Thoracic aorta (tissue), 2 donors: ENCODE measurements around the gene SIGLEC11. TPM values are rescaled to one million over a fixed set of nuclear protein-coding genes. Genes with fewer than 3 reads are reported as not detected.

Experiments
- ATAC-seq: fragments of 150-250 bp; one replicate; pipeline ENCODE4 v1.8.0; 2017; ENCODE audit warnings: low read depth; ENCODE audit not compliant: insufficient number of reproducible peaks, low FRiP score
- DNase-seq: peaks from one replicate; pipeline ENCODE4 v3.0.0-alpha.2; 2020; ENCODE audit warnings: low spot score
- H3K27ac ChIP-seq, 2 donors: fragments of 200-600 bp; sonication (generic); 1 replicate in 1 of 2; 2 replicates in 1 of 2; pipeline ENCODE4 v1.5.1; 2016; ENCODE audit warnings: mild to moderate bottlenecking in 2 of 2, moderate library complexity in 2 of 2
- H3K27me3 ChIP-seq: fragments of 200-600 bp; sonication (generic); replicated peaks from 2 replicates; pipeline ENCODE4 v1.6.0; 2016; ENCODE audit warnings: mild to moderate bottlenecking; ENCODE audit not compliant: insufficient read depth
- H3K36me3 ChIP-seq: fragments of 200-600 bp; sonication (generic); one replicate; pipeline ENCODE4 v1.5.1; 2016
- H3K4me1 ChIP-seq, 2 donors: fragments of 200-600 bp; sonication (generic); 1 replicate in 1 of 2; 2 replicates in 1 of 2; pipeline versions ENCODE4 v1.5.1 to v1.6.0; 2016; ENCODE audit warnings: low read depth in 2 of 2, mild to moderate bottlenecking in 1 of 2; ENCODE audit not compliant: control insufficient read depth in 1 of 2
- H3K4me3 ChIP-seq: fragments of 200-600 bp; sonication (generic); 2 replicates; pipeline ENCODE4 v1.5.1; 2016; ENCODE audit warnings: mild to moderate bottlenecking
- H3K9me3 ChIP-seq: fragments of 200-600 bp; sonication (generic); 2 replicates; pipeline ENCODE4 v1.5.1; 2016
- CTCF ChIP-seq: fragments of 200-600 bp; sonication (generic); IDR thresholded peaks from one replicate; pipeline ENCODE4 v1.5.1; 2019; ENCODE audit warnings: antibody characterized with exemption
- total RNA-seq, 2 donors: library from RNA; depleted of rRNA; stranded (reverse); fragments of >200 nt; gene quantifications; one replicate each; pipeline versions ENCODE4 v1.1.0 to v1.2.3, GENCODE V29; 2016

Gene SIGLEC11
- total RNA-seq, 2 donors from 2014 or later = 2.8 to 10.0 TPM

GRCh38 chr19:49981603-49982593 is 20.9 kb upstream of the SIGLEC11 start:
- no peak for ATAC-seq
- Histone ChIP-seq H3K4me3 (no peak overlapping the region), H3K27ac (no peak overlapping the region), H3K4me1 (no peaks in the 10 kb centered on the region), H3K27me3 (no peaks in the 10 kb centered on the region), H3K9me3 (no peaks in the 10 kb centered on the region), H3K36me3 (peaks cover 52% of the 10 kb centered on the region)
- no peak for DNase-seq
- TF ChIP-seq CTCF = no peak

GRCh38 chr19:49978324-49978723 is 17.4 kb upstream of the SIGLEC11 start:
- H3K36me3 ChIP-seq = peaks cover 31% of the 10 kb centered on the region
- H3K4me3 ChIP-seq = no peak overlapping the region
- no peak overlapping the region for H3K27ac ChIP-seq
- H3K9me3 ChIP-seq = no peaks in the 10 kb centered on the region
- no peaks in the 10 kb centered on the region for H3K27me3 ChIP-seq
- DNase-seq (no peak), ATAC-seq (no peak)
- H3K4me1 ChIP-seq = no peaks in the 10 kb centered on the region
- TF ChIP-seq CTCF = no peak

GRCh38 chr19:49977881-49978280 is 16.9 kb upstream of the SIGLEC11 start:
- H3K4me3 ChIP-seq = no peak overlapping the region
- peaks cover 31% of the 10 kb centered on the region for H3K36me3 ChIP-seq
- TF ChIP-seq CTCF = no peak
- ATAC-seq (no peak), DNase-seq (no peak)
- no peaks in the 10 kb centered on the region for H3K4me1 ChIP-seq
- no peak overlapping the region for H3K27ac ChIP-seq
- no peaks in the 10 kb centered on the region for H3K27me3 ChIP-seq
- no peaks in the 10 kb centered on the region for H3K9me3 ChIP-seq

GRCh38 chr19:49977076-49977475 is 16.1 kb upstream of the SIGLEC11 start:
- no peak for TF ChIP-seq CTCF
- Histone ChIP-seq H3K9me3 (no peaks in the 10 kb centered on the region), H3K27ac (no peak overlapping the region), H3K4me1 (no peaks in the 10 kb centered on the region), H3K27me3 (no peaks in the 10 kb centered on the region), H3K36me3 (peaks cover 31% of the 10 kb centered on the region), H3K4me3 (no peak overlapping the region)
- ATAC-seq = no peak
- no peak for DNase-seq

GRCh38 chr19:49976496-49976895 is 15.5 kb upstream of the SIGLEC11 start:
- no peak for DNase-seq
- no peaks in the 10 kb centered on the region for H3K9me3 ChIP-seq
- ATAC-seq = no peak
- no peak for TF ChIP-seq CTCF
- H3K4me3 ChIP-seq = no peak overlapping the region
- no peak overlapping the region for H3K27ac ChIP-seq
- peaks cover 31% of the 10 kb centered on the region for H3K36me3 ChIP-seq
- no peaks in the 10 kb centered on the region for H3K4me1 ChIP-seq
- H3K27me3 ChIP-seq = no peaks in the 10 kb centered on the region
